ENCODE data around the gene CENATAC.
"Not testable (repeated sequence)": the region's sequence is repeated elsewhere in the genome, so short reads cannot be mapped to it uniquely, and the experiment has no call there.

The CENATAC gene, protein sequence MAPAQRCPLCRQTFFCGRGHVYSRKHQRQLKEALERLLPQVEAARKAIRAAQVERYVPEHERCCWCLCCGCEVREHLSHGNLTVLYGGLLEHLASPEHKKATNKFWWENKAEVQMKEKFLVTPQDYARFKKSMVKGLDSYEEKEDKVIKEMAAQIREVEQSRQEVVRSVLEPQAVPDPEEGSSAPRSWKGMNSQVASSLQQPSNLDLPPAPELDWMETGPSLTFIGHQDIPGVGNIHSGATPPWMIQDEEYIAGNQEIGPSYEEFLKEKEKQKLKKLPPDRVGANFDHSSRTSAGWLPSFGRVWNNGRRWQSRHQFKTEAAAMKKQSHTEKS

DNA sequence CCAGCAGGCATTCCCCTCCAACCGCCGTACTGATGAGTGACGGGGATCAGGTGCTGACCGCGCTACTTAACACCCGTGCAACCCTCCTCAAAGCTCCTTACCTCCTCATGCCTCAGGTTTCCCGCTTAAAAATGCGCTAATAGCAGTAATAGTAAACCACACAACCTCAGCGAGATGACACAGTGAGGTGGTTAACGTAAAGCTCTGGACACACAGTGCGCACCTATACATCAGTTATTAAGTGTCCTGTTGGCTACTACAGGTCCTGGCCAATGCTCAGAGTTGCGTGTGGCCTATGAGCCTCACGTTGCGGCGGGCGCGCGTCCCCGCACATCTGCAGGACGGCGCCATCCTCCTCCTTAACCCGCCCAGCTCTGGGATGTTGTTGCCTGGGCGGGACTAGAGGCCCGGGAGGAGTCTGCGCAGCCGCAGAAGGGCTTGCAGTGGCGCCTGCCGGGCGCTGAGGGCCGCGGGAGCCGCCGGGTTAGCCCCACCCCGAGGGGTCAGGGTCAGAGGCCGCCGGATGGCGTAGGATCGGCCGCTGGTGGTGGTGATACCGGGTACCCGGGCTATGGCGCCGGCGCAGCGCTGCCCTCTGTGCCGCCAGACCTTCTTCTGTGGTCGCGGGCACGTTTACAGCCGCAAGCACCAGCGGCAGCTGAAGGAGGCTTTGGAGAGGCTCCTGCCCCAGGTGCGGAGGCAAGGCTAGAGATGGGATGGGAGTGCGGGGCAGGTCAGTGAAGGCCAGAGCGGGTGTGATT, at the start of gene CENATAC:
TSS of gene CENATAC (plus strand) at position 512 of the 761 bp plus-strand sequence. CDS start at position 572, 60 bp downstream.
- peak; percentile 35 for DNase-seq (ENCODE audit: low read depth)
- TF ChIP-seq, protein P1, sequence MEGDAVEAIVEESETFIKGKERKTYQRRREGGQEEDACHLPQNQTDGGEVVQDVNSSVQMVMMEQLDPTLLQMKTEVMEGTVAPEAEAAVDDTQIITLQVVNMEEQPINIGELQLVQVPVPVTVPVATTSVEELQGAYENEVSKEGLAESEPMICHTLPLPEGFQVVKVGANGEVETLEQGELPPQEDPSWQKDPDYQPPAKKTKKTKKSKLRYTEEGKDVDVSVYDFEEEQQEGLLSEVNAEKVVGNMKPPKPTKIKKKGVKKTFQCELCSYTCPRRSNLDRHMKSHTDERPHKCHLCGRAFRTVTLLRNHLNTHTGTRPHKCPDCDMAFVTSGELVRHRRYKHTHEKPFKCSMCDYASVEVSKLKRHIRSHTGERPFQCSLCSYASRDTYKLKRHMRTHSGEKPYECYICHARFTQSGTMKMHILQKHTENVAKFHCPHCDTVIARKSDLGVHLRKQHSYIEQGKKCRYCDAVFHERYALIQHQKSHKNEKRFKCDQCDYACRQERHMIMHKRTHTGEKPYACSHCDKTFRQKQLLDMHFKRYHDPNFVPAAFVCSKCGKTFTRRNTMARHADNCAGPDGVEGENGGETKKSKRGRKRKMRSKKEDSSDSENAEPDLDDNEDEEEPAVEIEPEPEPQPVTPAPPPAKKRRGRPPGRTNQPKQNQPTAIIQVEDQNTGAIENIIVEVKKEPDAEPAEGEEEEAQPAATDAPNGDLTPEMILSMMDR (IDR thresholded peaks at IDR 0.05; ENCODE audit: control insufficient read depth, insufficient read depth, low read depth, low read length, missing control alignments) = no peak
- H3K4me3 ChIP-seq (ENCODE audit: control insufficient read depth, low read depth, low read length) = peak within 1 kb of the TSS; percentile 98

DNA sequence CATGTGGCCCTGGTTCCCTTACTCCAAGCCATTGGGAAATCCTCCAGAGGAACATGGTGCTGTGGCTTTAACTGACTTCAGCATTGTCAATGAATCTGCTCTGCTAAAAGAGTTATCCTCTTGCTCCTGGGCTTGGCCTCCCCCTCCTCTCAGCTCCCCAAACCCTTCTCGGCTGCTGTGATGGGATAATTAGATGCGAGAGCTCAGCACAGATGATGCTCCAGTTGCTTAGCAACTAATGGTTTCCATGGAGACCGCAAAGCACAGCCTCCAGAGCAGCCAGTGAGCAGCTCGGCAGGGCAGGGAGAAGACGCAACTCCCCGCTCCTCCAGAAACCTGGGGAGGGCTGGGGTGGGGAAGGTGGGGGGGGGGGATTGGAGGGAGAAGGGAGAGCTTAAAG, 44.7 kb upstream of the CENATAC start:
- no peak for DNase-seq (ENCODE audit: low read depth)
- TF ChIP-seq, protein P1 (IDR thresholded peaks at IDR 0.05; ENCODE audit: control insufficient read depth, insufficient read depth, low read depth, low read length, missing control alignments) = no peak
- no peak overlapping the region for H3K4me3 ChIP-seq (ENCODE audit: control insufficient read depth, low read depth, low read length)

DNA sequence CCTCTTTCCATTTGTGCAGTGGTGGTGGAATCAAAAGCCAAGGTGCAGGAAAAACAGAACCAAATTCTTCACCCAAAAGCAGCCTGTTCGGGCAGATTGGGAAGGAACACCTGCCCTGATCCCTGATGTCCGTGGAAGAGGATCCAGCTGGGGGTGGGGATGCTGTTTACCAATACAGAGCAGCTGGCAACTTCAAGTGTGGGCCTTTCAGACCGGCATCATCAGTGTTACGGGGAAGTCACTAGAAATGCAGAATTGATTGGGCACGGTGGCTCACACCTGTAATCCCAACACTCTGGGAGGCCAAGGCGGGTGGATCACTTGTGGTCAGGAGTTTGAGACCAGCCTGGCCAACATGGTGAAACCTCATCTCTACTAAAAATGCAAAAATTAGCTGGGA, 44.0 kb upstream of the CENATAC start:
- DNase-seq (ENCODE audit: low read depth); H3K4me3 ChIP-seq (ENCODE audit: control insufficient read depth, low read depth, low read length): not testable (repeated sequence)

DNA sequence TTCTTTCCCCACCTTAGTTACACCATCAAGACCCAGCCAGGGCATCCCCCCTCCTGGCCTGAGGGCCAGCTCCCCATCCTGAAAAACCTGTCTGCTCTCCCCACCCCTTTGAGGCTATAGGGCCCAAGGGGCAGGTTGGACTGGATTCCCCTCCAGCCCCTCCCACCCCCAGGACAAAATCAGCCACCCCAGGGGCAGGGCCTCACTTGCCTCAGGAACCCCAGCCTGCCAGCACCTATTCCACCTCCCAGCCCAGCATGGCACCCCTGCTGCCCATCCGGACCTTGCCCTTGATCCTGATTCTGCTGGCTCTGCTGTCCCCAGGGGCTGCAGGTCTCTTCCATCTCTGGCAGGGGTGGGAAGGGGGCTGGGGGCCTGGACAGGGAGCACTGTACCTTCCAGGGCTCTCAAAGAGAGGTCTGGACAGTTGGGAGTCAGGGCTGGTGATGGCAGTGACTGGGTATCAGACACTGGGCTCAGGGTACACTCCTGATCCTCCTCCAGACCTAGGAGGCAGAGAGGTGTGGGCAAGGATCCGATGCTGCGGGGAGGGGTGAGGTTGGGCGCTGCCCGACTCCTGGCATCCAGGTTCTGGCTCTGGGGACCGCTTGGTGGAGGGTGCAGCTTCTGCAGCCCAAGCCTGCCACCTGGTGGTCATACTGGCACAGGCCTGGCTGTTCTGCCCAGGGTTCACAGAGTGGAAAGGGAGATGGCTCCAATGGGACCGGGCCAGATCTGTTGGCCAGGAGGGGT, 41.7 kb upstream of the CENATAC start, which contains the start of gene UPK2:
TSS of gene UPK2 (plus strand) at position 205 of the 753 bp plus-strand sequence. CDS start at position 258, 53 bp downstream.
- no peak within 1 kb of the TSS for H3K4me3 ChIP-seq (ENCODE audit: control insufficient read depth, low read depth, low read length)

DNA sequence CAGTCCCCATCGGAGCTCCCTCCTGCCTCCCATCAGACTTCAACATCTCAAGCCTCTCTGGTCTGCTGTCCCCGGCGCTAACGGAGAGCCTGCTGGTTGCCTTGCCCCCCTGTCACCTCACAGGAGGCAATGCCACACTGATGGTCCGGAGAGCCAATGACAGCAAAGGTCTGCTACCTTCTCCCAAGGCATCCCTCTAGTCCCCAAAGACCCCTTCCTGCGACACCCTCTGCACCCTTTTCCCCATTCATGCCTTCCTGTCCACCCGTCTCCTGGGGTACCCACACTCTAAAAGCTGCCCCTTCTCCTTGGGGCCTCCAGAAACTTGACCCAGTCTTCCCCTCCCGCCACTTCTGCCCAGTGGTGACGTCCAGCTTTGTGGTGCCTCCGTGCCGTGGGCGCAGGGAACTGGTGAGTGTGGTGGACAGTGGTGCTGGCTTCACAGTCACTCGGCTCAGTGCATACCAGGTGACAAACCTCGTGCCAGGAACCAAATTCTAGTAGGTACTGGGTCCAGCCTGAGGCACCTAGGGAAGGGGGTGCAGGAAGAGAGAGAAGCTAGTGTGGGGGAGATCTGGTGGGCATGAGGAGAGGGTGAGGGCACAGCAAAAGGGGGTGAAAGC, 41.0 kb upstream of the CENATAC start:
- TF ChIP-seq, protein P1 (IDR thresholded peaks at IDR 0.05; ENCODE audit: control insufficient read depth, insufficient read depth, low read depth, low read length, missing control alignments) = no peak
- H3K4me3 ChIP-seq (ENCODE audit: control insufficient read depth, low read depth, low read length) = no peak overlapping the region
- DNase-seq (ENCODE audit: low read depth) = no peak

More for the DNA sequence above, 41.7 kb upstream of the CENATAC start, which contains the start of gene UPK2:
- peak; percentile 25 for DNase-seq (ENCODE audit: low read depth)
- TF ChIP-seq, protein P1 (IDR thresholded peaks at IDR 0.05; ENCODE audit: control insufficient read depth, insufficient read depth, low read depth, low read length, missing control alignments) = peak; percentile 97

DNA sequence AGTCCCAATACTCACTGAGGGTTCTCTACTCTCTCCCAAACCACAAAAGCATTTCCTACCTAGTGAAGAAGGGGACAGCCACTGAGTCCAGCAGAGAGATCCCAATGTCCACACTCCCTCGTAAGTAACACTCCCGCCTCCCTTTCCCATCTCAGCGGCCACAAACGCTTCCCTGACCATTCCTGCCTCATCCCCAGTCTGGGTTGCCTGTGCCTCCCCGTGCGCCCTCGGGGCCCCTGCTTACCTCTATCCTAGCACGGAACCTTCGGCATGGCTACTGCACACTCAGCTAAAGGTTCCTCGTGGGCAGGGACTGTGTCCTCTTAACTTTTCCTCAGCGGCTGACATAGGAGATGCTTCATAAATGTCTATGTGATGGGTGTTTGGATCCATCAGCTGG, 40.4 kb upstream of the CENATAC start:
- H3K4me3 ChIP-seq (ENCODE audit: control insufficient read depth, low read depth, low read length) = no peak overlapping the region
- no peak for DNase-seq (ENCODE audit: low read depth)
- TF ChIP-seq, protein P1 (IDR thresholded peaks at IDR 0.05; ENCODE audit: control insufficient read depth, insufficient read depth, low read depth, low read length, missing control alignments) = no peak
